Skeletal muscle cell (primary cell): ENCODE data around the gene HORMAD1.
"Not testable (repeated sequence)": the region's sequence is repeated elsewhere in the genome, so short reads cannot be mapped to it uniquely, and the experiment has no call there.

ENCODE experiments used
- DNase-seq: peaks from one replicate; pipeline ENCODE4 v3.0.0-alpha.2; 2010; ENCODE audit warnings: low read depth
- H3K4me3 ChIP-seq: 2 replicates; pipeline ENCODE4 v1.5.1; 2011; ENCODE audit warnings: low read depth, mild to moderate bottlenecking, control low read depth, low read length, moderate library complexity

HORMAD1 gene, protein sequence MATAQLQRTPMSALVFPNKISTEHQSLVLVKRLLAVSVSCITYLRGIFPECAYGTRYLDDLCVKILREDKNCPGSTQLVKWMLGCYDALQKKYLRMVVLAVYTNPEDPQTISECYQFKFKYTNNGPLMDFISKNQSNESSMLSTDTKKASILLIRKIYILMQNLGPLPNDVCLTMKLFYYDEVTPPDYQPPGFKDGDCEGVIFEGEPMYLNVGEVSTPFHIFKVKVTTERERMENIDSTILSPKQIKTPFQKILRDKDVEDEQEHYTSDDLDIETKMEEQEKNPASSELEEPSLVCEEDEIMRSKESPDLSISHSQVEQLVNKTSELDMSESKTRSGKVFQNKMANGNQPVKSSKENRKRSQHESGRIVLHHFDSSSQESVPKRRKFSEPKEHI

GRCh38 chr1:150720703-150721102 lies at the start of gene HORMAD1:
TSS of gene HORMAD1 (minus strand) at chr1:150720895. CDS start at chr1:150719505, 1,390 bp downstream.
- DNase-seq: no peak
- H3K4me3 ChIP-seq: no peak within 1 kb of the TSS

DNA sequence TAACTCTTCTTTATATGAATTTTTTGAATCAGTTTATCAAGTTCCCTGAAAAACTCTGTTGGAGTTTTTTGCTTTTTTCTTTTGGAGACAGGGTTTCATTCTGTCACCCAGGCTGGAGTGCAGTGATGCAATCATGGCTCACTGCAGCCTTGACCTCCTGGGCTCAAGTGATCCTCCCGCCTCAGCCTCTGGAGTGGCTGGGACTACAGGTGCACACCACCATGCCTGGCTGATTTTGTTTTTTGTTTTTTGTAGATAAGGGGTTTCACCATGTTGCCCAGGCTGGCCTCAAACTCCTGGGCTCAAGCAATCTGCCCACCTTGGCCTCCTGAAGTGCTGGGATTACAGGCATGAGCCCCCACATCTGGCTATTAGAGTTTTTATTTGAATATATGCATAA lies 47.0 kb upstream of the HORMAD1 start:
- not testable (repeated sequence) for H3K4me3 ChIP-seq, DNase-seq

DNA sequence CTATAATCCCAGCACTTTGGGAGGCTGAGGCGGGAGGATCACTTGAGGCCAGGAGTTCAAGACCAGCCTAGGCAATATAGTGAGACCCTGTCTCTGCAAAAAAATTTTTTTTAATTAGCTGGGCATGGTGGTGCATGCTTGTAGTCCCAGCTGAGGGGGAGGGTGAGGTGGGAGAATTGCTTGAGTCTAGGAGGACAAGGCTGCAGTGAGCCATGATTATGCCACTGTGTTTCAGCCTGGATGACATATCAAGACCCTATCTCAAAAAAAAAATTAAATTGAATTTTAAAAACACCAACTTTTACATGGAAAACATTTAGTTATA lies 45.2 kb upstream of the HORMAD1 start:
- not testable (repeated sequence) for DNase-seq, H3K4me3 ChIP-seq

DNA sequence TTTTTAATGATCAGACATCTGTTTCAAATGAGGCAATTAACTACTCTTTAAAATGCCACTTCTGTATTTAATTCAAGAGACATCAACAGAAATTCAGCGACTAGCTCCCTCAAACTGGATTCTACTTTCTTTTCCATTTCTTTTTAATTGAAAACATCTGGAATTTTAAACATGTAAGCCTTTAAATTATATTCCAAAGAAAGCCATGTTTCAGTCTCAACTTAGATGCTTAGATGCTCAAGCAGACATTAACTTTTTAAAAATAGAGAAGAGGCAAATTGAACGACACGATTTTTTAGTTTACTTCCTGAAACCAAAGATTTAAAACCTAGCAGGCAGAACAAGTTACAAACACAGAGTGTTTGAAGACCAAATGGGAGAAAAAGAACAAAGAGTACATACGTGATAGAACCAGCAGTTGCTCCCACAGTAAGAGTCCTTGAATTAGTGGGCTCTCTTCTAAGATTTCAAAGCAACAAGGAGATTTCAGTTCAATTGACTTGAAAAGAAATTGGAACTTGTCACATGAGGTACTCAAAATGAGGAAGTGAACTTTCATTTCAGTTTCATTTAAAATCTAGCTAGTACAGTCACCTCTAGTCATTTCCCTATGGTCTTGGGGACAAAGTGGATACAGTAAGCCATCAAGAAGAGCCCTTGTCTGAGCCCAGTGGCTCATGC lies 44.7 kb upstream of the HORMAD1 start, which contains the start of gene CTSS:
Gene CTSS (minus strand): TSS at position 483 of the 681 bp plus-strand sequence. CDS start 1,015 bp downstream, outside the sequence.
- H3K4me3 ChIP-seq: peak within 1 kb of the TSS; percentile 21
- no peak for DNase-seq

DNA sequence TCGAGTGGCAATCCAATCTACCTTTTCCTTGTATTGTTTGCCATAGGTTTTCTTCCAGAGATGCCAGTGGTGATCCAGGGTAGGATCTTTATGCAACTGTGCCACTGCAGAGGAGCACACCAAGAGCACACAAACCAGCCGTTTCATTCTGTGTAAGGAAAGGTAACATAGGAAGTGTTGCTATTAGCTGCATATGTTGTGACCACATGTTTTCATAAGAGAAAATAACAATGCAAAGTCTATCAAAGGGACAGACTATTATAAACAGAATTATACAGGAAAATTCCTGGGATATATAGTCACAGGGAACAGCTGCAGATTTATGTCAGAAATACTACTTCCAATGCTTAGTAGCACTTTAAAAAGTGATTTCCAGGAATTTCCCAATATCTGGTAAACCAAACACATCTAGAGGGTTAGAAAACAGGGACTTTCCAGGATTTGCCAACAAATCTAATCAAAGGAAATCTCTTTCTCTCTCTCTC lies 44.0 kb upstream of the HORMAD1 start:
- H3K4me3 ChIP-seq: no peak overlapping the region
- DNase-seq: peak; percentile 50

DNA sequence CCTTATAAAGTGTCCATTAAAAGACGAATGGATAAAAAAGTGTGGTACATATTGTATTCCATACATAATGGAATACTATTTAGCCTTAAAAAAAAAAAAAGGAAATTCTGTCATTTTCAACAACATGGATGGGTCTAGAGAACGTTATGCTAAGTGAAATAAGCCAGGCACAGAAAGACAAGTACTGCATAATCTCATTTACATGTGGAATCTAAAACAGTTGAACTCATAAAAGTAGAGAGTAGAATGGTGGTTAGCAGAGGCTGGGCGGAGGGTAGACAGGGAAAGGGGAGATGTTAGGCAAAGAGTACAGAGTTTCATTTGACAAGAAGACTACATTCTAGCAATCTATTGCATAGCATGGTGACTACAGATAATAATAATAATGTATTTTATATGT lies 42.3 kb upstream of the HORMAD1 start:
- no peak overlapping the region for H3K4me3 ChIP-seq
- DNase-seq: no peak

DNA sequence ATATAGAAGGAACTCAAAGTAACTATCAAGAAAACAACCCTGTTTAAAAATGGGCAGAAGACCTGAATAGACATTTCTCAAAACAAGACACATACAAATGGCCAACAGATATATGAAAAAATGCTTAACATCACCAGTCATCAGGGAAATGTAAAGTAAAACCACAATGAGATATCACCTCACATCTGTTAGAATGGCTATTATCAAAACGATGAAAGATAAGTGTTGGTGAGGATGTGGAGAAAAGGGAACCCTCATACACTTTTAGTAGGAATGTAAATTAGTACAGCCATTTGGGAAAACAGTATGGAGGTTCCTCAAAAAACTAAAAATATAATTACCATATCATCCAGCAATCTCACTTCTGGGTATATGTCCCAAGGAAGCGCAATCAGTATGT lies 41.9 kb upstream of the HORMAD1 start:
- no peak for DNase-seq
- H3K4me3 ChIP-seq: no peak overlapping the region

GRCh38 chr1:150761801-150762200 lies 41.1 kb upstream of the HORMAD1 start:
- no peak overlapping the region for H3K4me3 ChIP-seq
- DNase-seq: no peak

DNA sequence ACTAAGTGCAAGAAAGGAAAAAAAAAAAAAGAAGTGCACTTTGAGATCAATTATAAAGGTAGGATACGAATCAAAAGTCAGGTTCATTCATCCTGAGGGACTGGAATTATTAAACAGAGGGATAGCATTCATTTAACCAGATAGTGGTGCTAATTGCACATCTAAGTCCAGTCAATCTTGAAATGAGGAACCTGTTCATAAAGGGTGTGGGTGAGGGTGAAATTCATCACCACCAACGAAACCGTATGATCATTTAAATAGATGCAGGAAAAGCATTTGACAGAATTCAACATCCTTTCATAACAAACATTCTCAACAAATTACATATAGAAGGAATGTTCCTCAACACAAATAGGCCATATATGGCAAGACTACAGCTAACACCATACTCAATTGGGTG lies 39.3 kb upstream of the HORMAD1 start:
- DNase-seq: no peak
- H3K4me3 ChIP-seq: no peak overlapping the region

DNA sequence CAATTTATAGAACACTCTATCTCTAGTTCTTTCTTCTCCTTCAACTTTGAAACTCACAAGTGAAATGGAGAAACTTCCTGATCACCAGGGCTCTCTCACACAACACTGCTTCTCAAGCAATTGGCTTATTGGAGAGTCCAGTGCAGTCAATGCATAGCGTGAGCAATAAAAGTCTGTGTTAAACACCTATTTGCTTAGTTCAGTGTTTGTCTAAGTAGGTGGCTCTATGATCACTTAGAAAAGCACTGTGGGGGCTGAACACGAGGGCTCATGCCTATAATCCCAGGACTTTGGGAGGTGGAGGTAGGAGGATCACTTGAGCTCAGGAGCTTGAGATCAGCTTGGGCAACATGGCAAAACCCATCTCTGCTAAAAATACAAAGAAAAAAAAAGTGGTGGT lies 32.7 kb upstream of the HORMAD1 start:
- H3K4me3 ChIP-seq: no peak overlapping the region
- no peak for DNase-seq

DNA sequence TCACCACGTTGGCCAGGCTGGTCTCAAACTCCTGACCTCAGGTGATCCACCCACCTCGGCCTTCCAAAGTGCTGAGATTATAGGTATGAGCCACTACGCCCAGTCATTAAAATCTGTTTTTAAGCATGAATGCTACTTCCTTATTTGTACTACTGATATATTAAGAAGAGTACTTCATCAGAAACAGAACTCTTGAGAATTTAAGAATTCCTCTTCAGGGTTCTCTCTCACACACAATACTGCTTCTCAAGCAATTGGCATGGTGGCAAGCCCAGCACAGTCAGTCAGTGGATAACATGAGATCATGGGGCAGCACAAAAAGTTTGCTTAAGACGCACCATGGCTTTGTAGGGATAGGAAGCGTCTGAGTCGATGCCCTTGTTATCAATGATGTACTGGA lies 30.7 kb upstream of the HORMAD1 start:
- H3K4me3 ChIP-seq: no peak overlapping the region
- DNase-seq: no peak

DNA sequence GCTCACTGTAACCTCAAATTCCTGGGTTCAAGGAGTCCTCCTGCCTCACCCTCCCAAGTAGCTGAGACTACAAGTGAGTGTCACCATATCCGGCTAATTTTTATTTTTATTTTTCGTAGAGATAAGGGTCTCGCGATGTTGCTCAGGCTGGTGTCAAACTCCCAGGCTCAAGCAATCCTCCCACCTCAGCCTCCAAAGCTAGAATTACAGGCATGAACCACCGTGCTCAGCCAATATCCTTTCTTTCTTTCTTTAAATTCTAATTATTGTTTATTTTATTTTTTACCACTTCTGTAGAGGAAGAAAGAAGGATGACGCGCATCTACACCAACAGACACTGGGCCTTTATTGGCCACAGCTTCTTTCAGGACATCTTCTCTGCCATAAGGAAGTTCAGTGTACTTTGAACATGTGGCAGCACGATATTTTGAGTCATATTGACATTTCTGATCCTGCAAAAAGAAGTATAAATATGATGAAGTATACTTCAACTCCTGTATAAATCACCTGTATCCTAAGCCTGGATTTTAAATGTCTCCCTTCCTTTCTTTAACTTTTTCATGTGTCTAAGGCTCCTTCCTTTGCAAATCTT lies 29.1 kb upstream of the HORMAD1 start:
- H3K4me3 ChIP-seq: no peak overlapping the region
- no peak for DNase-seq

GRCh38 chr1:150748878-150749719 lies 28.4 kb upstream of the HORMAD1 start:
- DNase-seq: no peak
- H3K4me3 ChIP-seq: no peak overlapping the region

DNA sequence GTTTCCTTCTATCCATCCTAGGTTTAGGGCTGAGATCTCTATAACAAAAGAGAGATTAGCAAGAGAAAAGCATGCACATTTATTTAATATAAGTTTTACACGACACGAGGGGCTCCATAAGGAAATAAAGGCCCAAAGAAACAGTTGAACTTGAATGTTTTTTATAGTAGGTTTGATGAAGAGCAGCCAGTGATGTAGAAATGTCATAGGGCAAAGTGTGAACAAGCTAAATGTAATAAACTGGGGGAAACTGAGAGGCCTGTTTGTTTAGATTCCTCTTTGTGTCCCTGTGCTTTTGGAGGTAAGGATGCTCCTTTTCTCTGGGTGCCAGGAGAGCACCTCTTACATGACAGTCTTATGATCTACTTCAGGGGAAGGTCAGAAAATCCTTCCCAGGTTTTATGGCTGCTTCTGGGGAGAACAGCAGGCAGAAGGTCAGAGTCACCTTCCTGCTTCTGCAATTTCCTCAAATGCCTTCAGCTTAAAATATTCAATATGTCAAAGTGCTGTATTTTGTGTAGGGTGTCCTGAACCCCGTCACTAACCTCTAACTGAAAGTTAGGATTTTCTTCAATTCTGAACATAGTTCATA lies 9.5 kb upstream of the HORMAD1 start:
- DNase-seq: no peak
- H3K4me3 ChIP-seq: no peak overlapping the region

- no peak overlapping the region for H3K4me3 ChIP-seq
- DNase-seq: no peak
These were observed 3.6 kb upstream of the HORMAD1 start for GRCh38 chr1:150724336-150724735.

- H3K4me3 ChIP-seq: no peak overlapping the region
- no peak for DNase-seq
These were observed 597 bp downstream of the HORMAD1 start for GRCh38 chr1:150720098-150720497.

- DNase-seq: no peak
- no peak overlapping the region for H3K4me3 ChIP-seq
These were observed 2.3 kb downstream of the HORMAD1 start for GRCh38 chr1:150718225-150718891.

- not testable (repeated sequence) for DNase-seq, H3K4me3 ChIP-seq
These were observed 11.7 kb downstream of the HORMAD1 start for GRCh38 chr1:150709031-150709430.

GRCh38 chr1:150708595-150708994 lies 12.1 kb downstream of the HORMAD1 start:
- no peak overlapping the region for H3K4me3 ChIP-seq
- no peak for DNase-seq
